Thymus (tissue), 2 donors: ENCODE results near the gene SRXN1. TPM values are rescaled to one million over a fixed set of nuclear protein-coding genes. Genes with fewer than 3 reads are reported as not detected.

Experiments used
- polyA plus RNA-seq: library from polyadenylated mRNA; stranded (reverse); fragments of 200-250 nt; gene quantifications from one replicate; pipeline ENCODE4 v1.2.3, GENCODE V29; 2013
- total RNA-seq: library from RNA; stranded (reverse); fragments of 120-200 nt; gene quantifications from one replicate; pipeline ENCODE4 v1.2.4, GENCODE V29; 2013
- donor health status: healthy.

The SRXN1 gene
- total and polyA plus RNA-seq, 2 donors = 3.5 to 10.8 TPM

Other genes starting within 250 kb of the SRXN1 start
- 53.2 TPM for gene RBCK1, start 244.9 kb downstream of the SRXN1 start, total RNA-seq
- 140 TPM for gene RBCK1, start 244.9 kb downstream of the SRXN1 start, polyA plus RNA-seq
- 14.4 TPM for gene TBC1D20, start 190.7 kb downstream of the SRXN1 start, total RNA-seq
- gene TBC1D20, start 190.7 kb downstream of the SRXN1 start, polyA plus RNA-seq = 16.2 TPM
- 79.1 TPM for gene CSNK2A1, start 109.4 kb downstream of the SRXN1 start, total RNA-seq
- 34.9 TPM for gene CSNK2A1, start 109.4 kb downstream of the SRXN1 start, polyA plus RNA-seq
- 0.42 TPM for gene TCF15, start 42.9 kb downstream of the SRXN1 start, total RNA-seq
- gene TCF15, start 42.9 kb downstream of the SRXN1 start, polyA plus RNA-seq = 0.62 TPM
- not detected for gene SCRT2, start 22.6 kb upstream of the SRXN1 start, total RNA-seq
- under 0.01 TPM for gene SCRT2, start 22.6 kb upstream of the SRXN1 start, polyA plus RNA-seq
- gene SLC52A3, start 115.3 kb upstream of the SRXN1 start, total RNA-seq = 0.05 TPM
- gene SLC52A3, start 115.3 kb upstream of the SRXN1 start, polyA plus RNA-seq = 0.37 TPM
- 7.2 TPM for gene FAM110A, start 180.5 kb upstream of the SRXN1 start, total RNA-seq
- gene FAM110A, start 180.5 kb upstream of the SRXN1 start, polyA plus RNA-seq = 15.2 TPM